ENCODE results near the gene MRAP.
"Not testable (repeated sequence)": the region's sequence is repeated elsewhere in the genome, so short reads cannot be mapped to it uniquely, and the experiment has no call there.

MRAP gene

GRCh38 chr21:32300117-32300681 is 1.5 kb downstream of the MRAP start:
- no peak for DNase-seq (ENCODE audit: low spot score)

- no peak for DNase-seq (ENCODE audit: low spot score)
These were observed 2.9 kb downstream of the MRAP start for GRCh38 chr21:32301596-32301995.

GRCh38 chr21:32302560-32302959 is 3.9 kb downstream of the MRAP start:
- no peak for DNase-seq (ENCODE audit: low spot score)

GRCh38 chr21:32303385-32303784 is 4.7 kb downstream of the MRAP start:
- DNase-seq (ENCODE audit: low spot score), result no peak

GRCh38 chr21:32304998-32305397 is 6.3 kb downstream of the MRAP start:
- DNase-seq (ENCODE audit: low spot score), result no peak

- DNase-seq (ENCODE audit: low spot score), result no peak
These were observed 7.5 kb downstream of the MRAP start for GRCh38 chr21:32306021-32306780.

- DNase-seq (ENCODE audit: low spot score), result no peak
These were observed 9.1 kb downstream of the MRAP start for GRCh38 chr21:32307706-32308105.

GRCh38 chr21:32308696-32309095 is 10.0 kb downstream of the MRAP start:
- no peak for DNase-seq (ENCODE audit: low spot score)

- DNase-seq (ENCODE audit: low spot score), result no peak
These were observed 11.3 kb downstream of the MRAP start for GRCh38 chr21:32309906-32310460.

GRCh38 chr21:32310976-32311375 is 12.3 kb downstream of the MRAP start:
- DNase-seq (ENCODE audit: low spot score), result not testable (repeated sequence)

GRCh38 chr21:32311621-32312020 is 13.0 kb downstream of the MRAP start:
- DNase-seq (ENCODE audit: low spot score), result no peak

- DNase-seq (ENCODE audit: low spot score), result no peak
These were observed 13.7 kb downstream of the MRAP start for GRCh38 chr21:32312326-32312725.

- no peak for DNase-seq (ENCODE audit: low spot score)
These were observed 14.3 kb downstream of the MRAP start for GRCh38 chr21:32312976-32313375.

- DNase-seq (ENCODE audit: low spot score), result no peak
These were observed 16.2 kb downstream of the MRAP start for GRCh38 chr21:32314806-32315205.

- no peak for DNase-seq (ENCODE audit: low spot score)
These were observed 17.0 kb downstream of the MRAP start for GRCh38 chr21:32315511-32316281.

- no peak for DNase-seq (ENCODE audit: low spot score)
These were observed 17.9 kb downstream of the MRAP start for GRCh38 chr21:32316361-32317215.

GRCh38 chr21:32317726-32318125 is 19.1 kb downstream of the MRAP start:
- no peak for DNase-seq (ENCODE audit: low spot score)

GRCh38 chr21:32319012-32319411 is 20.4 kb downstream of the MRAP start:
- no peak for DNase-seq (ENCODE audit: low spot score)

- no peak for DNase-seq (ENCODE audit: low spot score)
These were observed 21.4 kb downstream of the MRAP start for GRCh38 chr21:32320059-32320458.

GRCh38 chr21:32320726-32321125 is 22.1 kb downstream of the MRAP start:
- no peak for DNase-seq (ENCODE audit: low spot score)

GRCh38 chr21:32321480-32321879 is 22.8 kb downstream of the MRAP start:
- DNase-seq (ENCODE audit: low spot score), result no peak

- no peak for DNase-seq (ENCODE audit: low spot score)
These were observed 23.4 kb downstream of the MRAP start for GRCh38 chr21:32322103-32322502.

All from CD4-positive, alpha-beta T cell treated with Interleukin-15 for 4 hours (primary cell).